WI38 (cell line): Measurements from ENCODE around the gene TMEM231.

ENCODE experiments used
- H3K4me3 ChIP-seq: 2 replicates; pipeline ENCODE4 v1.5.1; 2011; ENCODE audit warnings: low read depth, mild to moderate bottlenecking, control low read depth, low read length
- CTCF ChIP-seq: IDR thresholded peaks from 2 replicates; pipeline ENCODE4 v1.5.1; 2012; ENCODE audit warnings: low read depth, mild to moderate bottlenecking, control low read depth, low read length

Gene TMEM231

GRCh38 chr16:75535211-75535843 lies 20.7 kb downstream of the TMEM231 start:
- TF ChIP-seq CTCF, result no peak
- no peak overlapping the region for H3K4me3 ChIP-seq

- no peak overlapping the region for H3K4me3 ChIP-seq
- no peak for TF ChIP-seq CTCF
Measured at GRCh38 chr16:75534560-75535205, 21.4 kb downstream of the TMEM231 start.

- no peak overlapping the region for H3K4me3 ChIP-seq
- no peak for TF ChIP-seq CTCF
Measured at GRCh38 chr16:75532791-75533190, 23.3 kb downstream of the TMEM231 start.

- H3K4me3 ChIP-seq, result no peak overlapping the region
- TF ChIP-seq CTCF, result no peak
Measured at GRCh38 chr16:75532142-75532765, 23.8 kb downstream of the TMEM231 start.

GRCh38 chr16:75529959-75530358 lies 26.1 kb downstream of the TMEM231 start:
- no peak for TF ChIP-seq CTCF
- no peak overlapping the region for H3K4me3 ChIP-seq

- no peak for TF ChIP-seq CTCF
- H3K4me3 ChIP-seq, result no peak overlapping the region
Measured at GRCh38 chr16:75529056-75529905, 26.8 kb downstream of the TMEM231 start.
